ENCODE measurements around the gene TNFRSF8.

Gene TNFRSF8

DNA sequence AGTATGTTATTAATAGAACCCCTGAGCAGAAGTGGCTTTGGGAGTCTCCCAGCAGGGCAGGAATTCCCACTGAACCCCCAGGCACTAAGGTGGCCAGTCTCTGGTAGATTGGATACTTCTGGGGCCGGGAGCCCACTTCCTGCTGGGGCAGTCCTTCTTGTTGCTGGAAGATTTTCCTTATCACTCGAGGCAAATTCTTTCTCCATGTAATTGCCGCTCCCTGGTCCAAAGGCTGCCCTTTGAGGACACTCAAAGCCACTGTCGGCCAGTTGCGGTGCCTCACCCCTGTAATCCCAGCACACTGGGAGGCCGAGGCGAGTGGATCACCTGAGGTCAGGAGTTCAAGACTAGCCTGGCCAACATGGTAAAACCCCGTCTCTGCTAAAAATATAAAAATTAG is 81.1 kb downstream of the TNFRSF8 start:
- no peak for DNase-seq

DNA sequence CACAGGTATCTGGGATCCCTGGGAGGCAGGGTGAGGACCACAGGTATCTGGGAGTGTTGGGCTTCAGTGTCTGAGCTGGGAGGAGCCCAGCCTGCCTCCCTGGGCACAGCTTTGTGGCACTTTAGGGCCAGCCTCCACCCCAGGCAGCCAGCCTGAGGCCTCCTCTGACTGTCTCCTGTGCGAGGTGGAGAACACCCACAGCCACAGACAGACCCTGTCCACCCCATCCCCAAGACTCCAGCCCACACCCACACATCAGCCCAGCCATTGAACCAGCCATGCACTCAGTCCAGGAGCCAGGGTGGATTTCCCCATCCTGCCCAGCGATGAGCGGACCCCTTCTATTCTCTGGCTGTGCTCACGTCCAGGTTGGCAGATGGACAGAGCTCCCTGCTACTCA is 81.9 kb downstream of the TNFRSF8 start:
- no peak for DNase-seq

DNA sequence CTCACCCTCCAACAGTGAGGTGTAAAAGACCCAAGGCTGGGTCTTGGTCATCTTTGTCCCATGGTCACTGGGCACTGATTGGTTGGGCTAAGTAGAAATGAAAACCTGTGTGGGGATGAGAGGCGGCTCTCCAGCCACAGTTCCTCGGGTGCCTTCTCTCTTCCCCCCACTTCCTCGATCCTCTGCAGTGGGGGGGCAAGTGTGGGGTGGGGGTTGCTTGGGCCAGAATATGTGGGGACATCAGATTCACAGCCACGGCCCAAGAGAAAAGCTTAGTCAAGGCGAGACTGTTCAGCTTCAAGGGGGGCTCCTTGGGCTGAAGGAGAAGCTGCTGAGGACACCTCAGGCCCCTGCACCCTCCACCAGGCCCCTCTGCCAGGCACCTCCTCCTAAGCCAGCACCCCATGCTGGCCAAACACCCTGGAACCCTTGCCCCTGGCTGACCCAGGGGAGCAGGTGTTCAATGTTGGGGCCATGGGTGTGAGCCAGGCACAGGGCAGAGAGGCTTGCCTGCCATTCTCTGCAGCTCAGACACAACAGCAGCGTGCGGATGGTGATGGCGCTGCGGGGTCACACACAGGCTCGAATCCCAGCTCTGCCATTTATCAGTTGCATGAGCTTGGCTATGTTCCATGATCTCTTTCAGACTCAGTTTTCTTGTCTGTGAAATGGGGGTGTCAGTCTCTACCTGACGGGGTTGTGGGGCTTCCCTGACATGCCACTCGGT is 82.7 kb downstream of the TNFRSF8 start:
- DNase-seq, result no peak

DNA sequence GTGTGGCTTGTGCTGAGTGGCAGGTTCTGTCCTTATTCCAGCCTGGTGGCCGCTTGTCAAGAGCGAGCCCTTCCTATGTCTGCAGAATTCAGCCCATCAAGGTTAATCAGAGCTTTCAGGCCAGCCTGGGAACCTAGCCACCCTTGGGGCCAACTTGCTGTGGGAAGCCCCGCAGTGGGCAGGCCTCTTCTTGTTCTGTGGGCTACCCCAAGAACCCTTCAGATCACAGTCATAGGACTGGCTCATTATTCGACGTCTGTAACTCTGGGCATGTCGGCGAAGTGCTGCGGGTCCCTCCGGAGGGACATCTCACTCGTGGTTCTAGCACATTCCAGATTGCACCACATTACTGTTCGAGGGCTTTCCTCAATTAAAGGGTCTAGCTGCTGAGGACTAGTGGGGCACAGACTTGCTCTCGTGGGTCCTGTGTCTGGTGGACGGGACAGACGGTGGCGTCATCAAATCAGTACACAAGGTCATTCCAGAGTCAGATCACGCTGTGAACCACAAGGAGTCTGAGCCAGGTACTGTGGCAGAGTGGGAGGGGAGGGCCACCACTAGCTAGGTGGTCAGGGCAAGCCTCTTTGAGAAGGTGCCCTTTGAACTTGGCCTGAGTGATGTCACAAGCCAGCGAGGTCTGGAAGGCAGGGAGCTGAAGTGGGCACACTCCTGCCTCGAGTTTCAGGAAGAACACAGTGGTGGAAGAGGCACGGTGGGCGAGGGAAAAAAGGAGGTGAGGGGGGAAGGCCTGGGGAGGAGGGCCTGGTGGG is 83.4 kb downstream of the TNFRSF8 start:
- DNase-seq, result no peak

DNA sequence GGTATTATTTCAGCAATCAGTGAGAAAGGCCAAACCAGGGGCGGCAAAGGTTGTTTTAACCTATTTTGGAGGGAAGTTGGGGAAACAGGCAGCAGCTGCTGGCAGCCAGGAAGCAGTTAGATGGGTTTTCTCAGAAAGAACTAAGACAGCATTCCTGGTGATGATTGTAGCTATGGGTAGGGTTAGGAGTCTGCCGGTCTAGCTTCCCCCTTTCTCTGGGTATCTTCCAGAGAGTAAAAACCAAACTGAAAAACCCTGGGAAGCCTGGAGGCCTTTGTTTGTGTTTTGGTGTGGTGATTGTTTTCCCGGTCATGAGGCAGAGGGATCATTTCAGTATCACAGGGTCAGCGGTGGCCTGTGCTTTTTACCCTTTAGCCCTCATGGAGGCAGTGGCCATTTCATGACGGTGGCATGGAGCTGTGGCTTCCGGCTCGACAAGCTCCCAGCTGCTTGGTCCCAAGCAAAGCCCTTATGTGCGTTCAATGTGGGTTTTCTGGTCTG is 84.1 kb downstream of the TNFRSF8 start:
- DNase-seq, result no peak

DNA sequence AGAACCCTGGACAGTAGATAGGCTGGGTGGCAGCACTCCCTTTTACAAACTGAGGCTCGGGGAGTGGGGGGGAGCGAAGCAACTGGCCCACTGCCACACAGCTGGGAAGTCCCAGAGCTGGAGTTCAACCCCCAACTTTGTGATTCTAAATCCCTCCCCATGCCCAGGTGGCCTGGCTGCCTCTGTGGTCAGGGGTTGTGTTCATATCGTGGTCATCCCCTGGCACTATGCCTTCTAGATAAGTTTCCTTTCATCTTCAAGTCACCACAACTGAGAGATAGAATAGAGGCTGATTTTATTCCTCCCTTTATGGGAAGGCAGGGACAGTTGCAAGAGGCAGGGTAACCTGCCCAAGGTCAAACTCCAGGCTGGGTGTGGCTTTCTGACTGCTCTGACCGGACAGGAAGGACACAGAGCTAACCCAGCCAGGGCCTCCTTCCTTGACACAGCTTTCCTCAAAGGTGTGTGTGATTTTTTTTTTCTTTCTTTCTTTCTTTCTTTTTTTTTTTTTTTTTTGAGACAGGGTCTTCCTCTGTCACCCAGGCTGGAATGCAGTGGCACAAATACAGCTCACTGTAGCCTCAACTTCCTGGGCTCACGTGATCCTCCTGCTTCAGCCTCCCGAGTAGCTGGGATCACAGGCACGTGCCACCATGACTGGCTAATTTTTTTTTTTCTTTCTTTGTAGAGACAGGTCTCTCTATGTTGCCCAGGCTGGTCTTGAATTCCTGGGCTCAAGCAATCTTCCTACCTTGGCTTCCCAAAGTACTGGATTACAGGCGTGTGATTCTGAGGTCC is 85.3 kb downstream of the TNFRSF8 start:
- DNase-seq, result no peak

DNA sequence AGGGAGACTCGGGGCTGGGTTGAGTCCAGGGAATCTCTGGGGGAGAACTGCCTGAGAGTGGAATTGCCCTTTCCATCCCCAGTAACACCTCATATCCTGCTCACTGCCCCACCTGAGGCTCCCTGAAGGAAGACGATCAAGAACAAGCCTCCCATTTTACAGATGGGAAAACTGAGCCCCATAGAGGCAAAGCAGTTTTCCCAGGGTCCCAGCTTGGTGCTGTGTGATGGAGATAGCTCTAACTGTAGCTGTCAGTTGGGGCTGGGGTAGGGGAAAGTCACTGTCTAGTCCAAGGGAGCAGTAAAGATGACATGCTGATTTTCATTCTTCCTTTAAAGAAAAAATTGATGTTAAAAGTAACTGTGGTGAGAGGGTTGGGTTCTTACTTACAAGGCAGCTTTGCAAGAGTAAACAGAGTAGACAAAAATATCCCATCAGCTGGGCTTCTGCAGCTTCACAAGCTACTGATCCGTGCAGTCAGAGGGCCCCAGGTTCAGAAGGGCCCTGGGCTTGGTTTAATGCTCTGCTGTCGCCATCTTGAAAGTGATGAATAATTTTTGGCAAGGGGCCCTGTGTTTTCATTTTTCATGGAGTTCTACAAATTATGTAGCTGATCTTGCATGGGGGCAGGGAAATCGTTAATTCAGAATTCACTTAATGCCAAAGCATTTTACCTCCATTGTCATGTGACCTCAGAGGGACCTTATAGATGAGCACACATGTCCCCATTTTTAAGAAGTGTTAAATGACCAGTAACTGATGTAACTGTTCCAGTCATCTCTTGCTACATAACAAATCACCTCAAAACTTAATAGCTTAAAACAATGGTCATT is 86.1 kb downstream of the TNFRSF8 start:
- DNase-seq, result no peak

DNA sequence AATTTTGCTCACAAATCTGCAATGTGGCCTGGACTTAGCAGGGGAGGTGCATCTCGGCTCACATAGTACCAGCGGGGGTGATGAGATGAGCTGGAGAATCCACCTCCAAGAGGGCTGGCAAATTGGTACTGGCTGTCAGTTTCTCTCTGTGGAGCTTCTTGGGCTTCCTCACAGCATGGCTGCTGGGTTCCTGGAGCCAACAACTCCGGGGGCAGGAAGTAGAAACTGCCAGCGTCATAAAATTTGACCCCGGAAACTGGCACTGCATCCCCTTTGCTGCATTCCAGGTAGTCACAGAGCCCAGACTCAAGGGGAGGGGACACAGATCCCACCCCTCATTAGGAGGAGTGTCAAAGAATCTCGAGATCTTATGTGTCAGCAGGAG is 86.7 kb downstream of the TNFRSF8 start:
- DNase-seq, result no peak

DNA sequence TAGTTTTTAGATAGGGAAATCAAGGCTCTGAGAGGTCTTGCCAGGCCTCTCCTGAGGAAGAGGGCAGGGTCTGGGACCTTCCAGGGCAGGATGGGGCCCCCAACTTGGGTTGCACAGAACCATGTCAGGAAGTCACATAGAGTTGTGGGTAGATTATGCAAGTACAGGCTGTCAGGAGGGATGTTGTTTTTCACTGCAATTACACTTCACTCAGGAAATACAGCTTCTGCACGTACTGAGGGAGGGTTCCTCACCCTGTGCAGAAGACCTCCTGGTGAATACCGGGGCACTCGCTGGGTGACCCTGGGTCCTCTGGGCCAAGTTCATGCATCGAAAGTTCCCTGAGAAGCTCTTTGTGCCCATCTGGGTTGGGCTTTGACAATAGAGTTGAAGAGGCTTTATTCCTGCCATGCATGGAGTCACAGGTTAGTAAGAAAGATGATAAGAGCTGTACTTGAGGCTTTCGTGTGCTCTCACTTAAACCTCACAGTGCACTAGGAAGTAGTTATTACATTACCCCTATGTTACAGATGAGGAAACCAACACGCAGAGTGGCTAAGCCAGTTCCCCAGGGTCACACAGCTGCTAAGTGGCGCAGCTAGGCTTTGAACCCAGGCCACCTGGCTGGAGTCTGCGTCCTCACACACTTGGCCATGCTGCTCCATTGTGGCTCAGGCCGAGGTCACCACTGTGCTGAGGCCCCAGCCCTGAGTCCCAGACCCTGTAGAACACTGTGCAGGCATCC is 87.5 kb downstream of the TNFRSF8 start:
- DNase-seq, result peak; percentile 63

DNA sequence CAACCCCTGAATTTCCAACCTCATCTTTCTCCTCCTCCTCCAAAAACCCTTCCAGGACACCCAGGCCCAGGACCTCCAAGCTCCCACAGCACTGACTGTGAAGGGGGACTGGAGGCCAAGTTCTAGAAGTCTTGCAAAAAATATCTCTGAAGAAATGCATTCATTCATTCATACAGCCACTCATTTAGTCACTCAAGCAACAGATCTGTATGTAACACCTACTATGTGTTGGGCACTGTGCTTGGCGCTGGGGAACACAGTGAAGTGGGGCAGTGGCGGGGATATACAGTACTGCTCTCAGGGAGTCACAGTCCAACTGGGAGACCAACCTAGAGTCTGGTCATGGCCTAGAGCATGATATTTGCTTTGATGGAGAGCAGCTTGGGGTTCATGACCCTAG is 88.4 kb downstream of the TNFRSF8 start:
- no peak for DNase-seq

DNA sequence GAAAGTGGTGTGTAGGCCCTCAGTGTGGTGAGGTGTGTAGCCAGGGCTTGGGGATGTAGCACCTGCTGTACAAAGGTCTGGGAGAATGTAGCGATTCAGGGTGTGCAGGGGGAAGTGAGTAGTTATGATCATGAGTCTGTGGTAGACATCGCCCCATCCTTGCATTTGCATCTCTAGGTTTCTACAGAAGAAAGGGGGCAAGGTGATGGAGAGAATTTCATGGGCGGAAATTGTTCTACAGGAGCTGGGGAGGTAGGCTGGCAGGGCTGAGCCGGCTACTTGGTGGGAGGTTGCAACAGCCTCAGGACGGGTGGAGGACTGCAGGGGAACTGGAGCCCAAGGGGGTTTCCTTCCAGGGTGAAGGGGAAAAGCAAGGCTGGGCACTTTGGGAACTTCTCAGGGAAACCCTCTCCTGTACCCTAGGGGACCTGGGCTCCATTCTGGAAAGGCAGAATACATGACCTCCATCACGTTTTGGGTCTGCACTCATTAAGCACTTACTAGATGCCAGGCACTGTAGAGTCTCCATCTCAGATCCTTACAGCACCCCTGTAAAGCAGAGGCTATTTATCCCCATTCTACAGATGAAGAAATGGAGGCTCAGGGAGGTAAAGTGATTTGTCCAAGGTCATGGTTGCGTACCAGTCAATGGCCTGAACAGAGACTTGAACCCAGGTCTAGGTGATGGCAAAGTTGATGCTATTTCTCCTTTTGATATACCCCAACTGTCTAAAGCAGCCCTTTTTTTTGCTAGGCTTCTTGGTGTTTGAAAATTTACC is 89.2 kb downstream of the TNFRSF8 start:
- DNase-seq, result no peak

DNA sequence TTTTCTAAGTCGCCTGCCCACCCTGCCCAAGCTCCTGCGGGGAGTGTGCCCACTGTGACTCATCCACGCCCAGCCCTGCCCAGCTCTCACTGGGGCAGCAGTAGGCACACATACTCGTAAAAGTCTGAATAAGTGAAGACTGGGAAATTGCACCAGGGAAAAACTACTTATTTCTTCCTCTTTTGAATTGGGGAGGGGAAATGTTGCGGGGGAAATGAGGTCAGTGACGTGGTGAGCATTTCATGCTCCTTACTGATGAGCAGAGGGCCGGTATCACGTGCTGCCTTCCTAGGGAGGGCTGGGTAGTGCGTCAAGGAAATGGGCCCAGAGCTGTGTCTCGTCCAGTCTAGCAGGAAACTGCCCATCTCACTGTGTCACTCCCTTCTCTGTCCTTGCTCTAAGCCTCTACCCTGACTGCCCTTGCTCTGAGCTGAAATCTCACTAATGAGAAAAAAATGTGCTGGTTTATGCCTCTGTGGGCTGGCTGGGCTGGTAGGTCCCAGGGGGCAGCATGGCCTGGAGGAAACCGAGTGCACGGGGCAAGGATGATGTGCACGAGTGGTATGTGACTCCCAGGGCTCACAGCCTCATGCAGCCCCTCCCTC is 90.2 kb downstream of the TNFRSF8 start:
- DNase-seq, result peak; percentile 55

DNA sequence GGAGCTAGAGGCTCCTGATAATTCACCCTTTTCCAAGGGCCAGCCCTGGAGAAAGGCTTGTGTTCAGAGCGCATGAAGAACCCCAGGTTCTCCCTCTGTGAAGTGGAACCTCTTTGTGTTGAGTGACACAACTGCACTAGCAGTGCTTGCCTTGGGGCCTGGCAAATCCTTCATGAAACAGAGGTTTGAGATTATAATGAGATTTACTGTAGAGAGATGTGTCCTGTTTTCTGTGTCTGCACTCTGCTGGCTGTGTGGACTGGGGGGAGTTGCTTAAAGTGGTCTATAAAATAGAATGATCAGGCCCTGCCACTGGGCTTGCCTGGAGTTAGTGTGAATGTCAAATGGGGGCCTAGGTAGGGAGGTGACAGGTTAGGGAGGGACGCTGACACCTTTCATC is 92.2 kb downstream of the TNFRSF8 start:
- no peak for DNase-seq

DNA sequence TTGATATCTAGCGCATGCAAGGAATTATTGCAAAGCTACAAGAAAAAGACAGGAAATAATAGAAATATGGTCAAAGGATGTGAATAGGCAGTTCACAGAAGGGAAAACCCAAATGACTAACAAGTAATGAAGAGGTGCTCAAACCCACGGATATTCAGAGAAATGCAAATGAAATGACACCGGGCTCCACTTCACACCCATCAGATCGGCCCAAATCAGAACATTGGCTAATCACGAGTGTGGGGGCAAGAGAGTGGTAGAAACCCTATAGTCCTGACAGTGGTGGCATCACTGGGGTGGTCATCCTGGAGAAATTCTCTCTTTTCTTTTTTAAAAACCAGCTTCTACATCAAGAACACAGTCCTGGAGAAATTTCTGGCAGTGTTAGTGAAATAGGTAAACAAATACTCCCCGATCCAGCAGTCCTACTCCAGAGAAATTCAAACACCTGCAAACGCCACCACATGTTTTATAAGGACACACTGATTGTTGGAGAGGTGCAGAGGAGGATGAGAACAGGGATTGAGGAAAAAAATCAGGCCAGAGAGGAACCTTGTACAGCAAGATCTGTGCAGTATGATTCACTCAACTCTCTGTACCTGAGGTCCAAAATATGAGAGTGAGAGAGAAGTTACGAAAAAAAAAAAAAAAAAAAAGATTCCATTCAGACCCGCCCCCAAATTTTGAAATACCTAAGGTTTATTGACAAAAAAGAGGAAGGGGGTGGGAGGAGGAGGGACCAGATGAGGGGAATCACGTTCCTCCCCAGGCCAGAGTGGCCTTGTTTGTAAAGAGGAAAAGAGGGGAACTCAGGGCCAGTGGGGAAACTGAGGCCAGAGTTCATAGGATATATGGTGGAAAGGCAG is 94.5 kb downstream of the TNFRSF8 start:
- peak; percentile 84 for DNase-seq

DNA sequence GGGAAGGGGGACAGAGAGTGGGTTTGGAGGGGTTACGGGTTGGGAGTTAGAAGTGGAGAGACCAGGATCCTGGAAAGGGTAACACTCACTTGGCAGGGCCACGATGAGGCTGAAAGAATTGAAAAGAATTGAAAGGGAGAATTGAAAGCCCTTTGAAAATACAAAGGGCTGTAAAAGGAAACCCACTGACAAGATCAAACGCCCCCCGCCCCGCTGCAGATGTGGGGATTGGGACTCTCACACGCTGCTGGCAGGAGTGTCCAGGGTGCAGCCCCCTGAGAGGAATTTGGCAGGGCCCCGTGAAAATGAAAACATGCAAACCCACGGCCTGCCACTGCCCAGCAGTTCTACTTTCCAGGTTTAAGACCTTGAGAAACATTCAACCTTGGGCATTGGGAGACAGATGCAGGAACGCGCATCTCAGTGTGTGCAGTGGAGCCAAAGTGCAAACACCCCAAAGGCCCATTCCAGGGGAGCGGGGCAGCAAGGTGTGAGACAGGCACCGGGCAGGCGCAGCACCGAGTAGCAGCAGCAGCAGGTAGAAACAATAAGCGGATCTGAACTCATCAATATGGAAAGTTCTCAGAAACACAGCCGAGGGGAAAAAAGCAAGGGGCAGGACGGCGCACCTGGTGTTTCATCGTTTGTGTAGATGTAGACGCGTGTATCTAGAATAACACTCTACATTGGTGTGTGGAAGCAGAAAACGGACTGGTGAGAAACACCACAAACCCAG is 95.4 kb downstream of the TNFRSF8 start:
- DNase-seq, result no peak

DNA sequence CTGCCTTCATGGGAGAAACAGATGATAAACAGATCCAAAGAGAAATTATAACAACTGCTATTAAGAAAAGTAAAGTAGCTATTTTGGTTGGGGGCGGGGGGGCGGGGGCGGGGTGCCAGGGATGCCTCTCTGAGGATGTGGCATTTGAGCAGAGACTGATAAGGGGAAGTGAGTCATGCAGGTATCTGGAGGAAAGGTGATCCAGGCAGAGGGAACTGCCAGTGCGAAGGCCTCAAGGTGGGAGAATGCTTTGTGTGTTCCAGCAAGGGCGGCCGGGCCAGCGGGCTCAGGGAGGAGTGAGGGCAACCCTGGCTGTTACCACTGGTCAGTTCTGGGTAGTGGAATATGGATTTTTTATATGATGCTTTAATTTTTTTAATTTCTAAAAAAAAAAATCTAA is 96.7 kb downstream of the TNFRSF8 start:
- peak; percentile 63 for DNase-seq

DNA sequence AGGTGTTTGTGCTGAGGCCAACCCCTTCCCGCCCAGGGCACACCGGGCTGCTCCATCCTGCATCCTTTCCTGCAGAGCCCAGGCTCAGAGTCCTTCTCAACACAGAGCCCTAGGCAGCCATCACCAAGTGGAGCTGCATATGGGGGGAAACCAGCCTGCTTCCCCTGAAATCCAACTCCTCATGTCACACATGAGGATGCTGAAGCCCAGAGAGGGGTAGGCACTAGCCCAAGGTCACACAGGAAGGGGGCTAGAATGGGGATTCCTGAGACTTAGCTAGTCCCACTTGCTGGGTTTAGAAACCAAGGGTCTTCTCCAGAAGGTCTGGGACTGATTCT is 98.2 kb downstream of the TNFRSF8 start:
- DNase-seq, result no peak

DNA sequence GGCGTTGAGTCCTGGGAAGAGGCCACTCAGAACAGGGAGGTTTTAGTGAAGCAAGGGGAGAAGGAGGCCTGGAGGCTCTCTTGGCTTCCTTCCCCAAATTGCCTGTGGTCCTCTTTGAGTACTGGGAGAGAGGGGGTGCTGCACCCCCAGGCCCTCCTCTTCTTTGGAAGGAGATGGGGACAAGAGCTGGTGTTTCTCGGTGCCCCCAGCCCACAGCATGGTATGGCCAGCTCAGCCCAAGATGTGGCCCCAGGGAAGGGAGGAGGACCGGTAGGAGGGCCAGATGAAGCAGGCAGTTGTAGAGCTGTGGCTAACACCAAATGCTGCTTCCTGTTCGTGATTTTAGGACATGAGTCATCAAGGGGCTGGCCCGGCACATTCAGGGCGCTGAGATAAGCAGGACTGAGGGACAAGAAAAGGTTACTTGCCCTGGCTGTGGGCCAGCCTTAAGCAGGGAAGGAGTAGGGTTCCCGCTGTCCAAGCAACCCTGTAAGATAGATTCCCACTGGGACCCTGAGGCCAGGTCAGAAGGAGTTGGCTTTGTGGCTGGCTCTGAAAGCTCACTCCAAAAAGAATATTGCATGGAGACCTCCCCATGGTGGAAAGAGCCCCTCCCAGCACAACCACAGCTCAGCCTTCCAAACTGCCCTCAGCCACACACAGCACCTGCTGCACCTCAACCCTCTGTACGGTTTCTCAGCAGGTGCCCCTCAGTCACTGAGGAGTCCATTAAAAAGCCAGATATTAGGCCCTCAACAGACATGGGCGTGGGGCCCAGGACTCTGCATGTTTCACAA is 98.8 kb downstream of the TNFRSF8 start:
- DNase-seq, result peak; percentile 96
